Activated CD8-positive, alpha-beta memory T cell treated with anti-CD3 and anti-CD28 coated beads, Interleukin-2, amount 50 U/mL, for 48 hours (primary cell): ENCODE results near the gene CCDC127.
A peak's percentile ranks its signal among the peaks of the same experiment; 100 is the strongest.
"Not testable (repeated sequence)": the region's sequence is repeated elsewhere in the genome, so short reads cannot be mapped to it uniquely, and the experiment has no call there.

Experiments used
- DNase-seq: peaks from one replicate; pipeline ENCODE4 v3.0.0-alpha.2; 2020

CCDC127 gene, protein sequence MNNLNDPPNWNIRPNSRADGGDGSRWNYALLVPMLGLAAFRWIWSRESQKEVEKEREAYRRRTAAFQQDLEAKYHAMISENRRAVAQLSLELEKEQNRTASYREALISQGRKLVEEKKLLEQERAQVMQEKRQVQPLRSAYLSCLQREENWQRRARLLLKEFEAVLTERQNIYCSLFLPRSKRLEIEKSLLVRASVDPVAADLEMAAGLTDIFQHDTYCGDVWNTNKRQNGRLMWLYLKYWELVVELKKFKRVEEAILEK

DNA sequence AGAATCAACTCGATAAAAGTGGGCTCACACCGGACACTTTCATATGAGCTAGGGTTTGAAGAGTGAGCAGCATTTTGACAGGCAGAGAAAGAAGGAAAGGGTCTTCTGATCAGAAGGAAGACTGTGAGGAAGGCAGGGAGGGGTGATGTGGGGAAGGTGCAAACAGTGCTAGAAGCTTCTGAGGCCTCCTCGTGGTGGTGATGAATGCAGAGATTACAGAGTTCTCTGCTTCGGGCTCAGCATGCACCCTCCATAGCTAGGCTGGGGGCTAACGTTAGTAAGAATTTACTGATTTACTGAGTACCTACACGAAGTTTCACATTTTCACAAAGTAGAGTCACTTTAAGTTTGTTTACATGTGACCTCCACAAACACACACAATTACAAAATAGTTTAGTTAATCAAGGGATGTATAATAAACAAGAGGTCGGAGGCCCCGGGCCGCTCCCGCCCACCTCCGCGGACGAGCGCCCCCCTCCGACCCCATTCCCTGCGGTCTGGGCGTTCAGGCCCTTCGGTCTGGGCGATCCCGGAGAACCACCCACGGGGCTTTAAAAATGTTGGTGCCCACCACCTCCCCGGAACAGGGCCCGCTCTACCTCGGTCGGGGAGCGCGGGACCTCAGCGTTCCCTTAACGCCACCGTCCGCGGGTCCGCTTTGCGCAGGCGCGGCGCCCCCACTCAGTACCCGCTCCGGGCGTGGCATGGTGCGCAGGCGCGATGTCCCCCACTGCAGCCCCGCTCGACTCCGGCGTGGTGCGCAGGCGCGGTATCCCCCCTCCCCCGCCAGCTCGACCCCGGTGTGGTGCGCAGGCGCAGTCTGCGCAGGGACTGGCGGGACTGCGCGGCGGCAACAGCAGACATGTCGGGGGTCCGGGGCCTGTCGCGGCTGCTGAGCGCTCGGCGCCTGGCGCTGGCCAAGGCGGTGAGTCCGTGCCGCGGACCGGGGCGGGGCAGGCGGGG, at the start of gene CCDC127, which contains the start of gene SDHA:
Gene CCDC127 (minus strand): TSS at position 660 of the 963 bp plus-strand sequence. CDS start 1,304 bp downstream, outside the sequence.
Gene SDHA (plus strand): TSS at position 827 of the 963 bp plus-strand sequence. CDS start 36 bp downstream, at position 863.
- peak; percentile 100 for DNase-seq

DNA sequence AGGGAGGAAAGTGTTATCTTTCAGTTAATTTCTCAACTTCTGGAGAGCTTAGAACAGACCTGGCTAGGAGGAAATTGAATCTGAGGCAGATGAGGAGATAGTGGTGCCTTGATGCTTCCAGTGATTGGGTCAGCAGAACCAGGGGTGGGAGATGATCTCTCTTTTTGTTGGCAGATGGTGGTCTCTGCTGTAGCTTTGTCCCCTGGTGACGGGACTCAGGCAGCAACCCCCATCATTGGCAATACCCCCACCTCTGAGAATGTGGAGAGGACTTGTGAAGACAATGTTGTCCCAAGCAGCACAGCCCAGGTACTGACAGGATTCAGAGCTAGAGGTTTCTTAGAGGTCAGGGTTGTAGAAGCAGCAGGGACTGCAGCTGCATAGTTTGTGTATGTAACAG, 49.8 kb upstream of the CCDC127 start:
- DNase-seq, result peak; percentile 55

- DNase-seq, result peak; percentile 40
These were observed 48.5 kb upstream of the CCDC127 start for GRCh38 chr5:266311-267026.

DNA sequence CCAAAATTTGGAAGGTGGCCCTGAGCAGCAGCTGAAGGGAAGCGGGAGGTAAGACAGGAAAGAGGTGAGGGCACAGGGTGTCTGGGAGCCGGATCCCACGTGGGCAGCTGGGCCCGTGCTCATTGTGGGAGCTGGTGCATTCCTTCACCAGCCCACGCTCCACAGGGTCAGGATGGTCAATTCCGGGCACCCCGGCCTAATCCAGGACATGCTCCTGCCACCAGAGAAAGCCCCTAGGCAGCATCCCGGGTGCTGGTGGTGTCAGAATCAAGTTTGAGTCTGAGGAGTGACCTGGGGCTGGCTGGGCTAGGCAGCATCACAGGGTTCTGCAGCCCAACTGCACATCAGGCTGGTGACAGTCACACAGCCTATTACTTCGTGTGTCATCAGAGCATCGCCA, 46.4 kb upstream of the CCDC127 start:
- DNase-seq, result peak; percentile 39

DNA sequence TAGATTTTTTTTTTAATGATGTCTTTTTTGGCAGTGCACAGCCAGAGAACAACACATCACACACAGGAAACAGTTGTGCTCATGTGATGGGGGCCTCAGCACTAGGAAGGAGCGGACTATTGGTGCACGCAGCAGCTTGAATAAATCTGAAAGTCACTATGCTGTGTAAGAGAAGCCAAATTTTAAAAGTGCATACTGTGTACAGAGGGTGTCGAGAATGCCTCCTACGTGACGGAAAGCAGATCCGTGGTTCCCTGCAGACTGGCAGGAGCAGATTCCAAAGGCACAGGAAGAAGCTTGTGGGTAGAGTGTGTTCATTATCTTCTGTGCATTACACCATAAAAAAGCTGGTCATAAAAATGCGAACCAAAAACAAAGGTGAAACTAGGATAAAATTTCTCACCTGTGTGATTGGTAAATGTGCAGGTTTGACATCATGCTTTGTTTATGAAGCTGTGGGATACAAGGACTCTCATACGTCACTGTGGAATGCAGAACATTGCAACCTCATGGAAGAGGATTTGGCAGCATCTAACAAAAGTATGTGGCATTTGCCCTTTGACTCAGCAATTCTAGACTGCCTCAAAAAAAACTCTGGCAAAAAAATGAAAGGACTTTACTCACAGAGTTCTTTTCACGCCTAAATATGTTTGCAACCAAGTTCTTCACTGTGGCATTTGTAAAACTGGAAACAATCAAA, 45.5 kb upstream of the CCDC127 start:
- DNase-seq, result not testable (repeated sequence)

- no peak for DNase-seq
These were observed 39.2 kb upstream of the CCDC127 start for GRCh38 chr5:257148-257547.

DNA sequence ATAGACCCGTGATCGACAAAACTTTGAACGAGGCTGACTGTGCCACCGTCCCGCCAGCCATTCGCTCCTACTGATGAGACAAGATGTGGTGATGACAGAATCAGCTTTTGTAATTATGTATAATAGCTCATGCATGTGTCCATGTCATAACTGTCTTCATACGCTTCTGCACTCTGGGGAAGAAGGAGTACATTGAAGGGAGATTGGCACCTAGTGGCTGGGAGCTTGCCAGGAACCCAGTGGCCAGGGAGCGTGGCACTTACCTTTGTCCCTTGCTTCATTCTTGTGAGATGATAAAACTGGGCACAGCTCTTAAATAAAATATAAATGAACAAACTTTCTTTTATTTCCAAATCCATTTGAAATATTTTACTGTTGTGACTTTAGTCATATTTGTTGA, 38.4 kb upstream of the CCDC127 start:
- not testable (repeated sequence) for DNase-seq

DNA sequence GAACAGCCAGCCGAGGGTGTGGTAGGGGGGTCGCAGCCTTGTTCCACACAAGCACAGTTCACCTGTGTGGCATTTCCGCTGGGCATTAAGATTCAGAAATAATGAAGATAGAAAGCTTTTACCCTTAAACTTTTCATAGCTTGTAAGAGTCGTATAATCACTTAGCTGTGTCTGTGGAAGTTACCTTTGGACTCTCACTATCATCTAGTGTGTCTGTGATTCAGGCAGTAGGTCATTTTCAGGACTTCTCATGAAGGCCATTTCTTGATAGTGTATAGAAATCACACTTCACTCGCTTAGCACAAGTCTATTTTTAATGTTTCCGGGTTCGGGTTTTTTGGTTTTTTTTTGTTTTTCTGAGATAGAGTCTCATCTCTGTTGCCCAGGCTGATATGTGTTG, 37.2 kb upstream of the CCDC127 start:
- DNase-seq, result not testable (repeated sequence)

GRCh38 chr5:254322-254721, 36.4 kb upstream of the CCDC127 start:
- DNase-seq, result not testable (repeated sequence)

DNA sequence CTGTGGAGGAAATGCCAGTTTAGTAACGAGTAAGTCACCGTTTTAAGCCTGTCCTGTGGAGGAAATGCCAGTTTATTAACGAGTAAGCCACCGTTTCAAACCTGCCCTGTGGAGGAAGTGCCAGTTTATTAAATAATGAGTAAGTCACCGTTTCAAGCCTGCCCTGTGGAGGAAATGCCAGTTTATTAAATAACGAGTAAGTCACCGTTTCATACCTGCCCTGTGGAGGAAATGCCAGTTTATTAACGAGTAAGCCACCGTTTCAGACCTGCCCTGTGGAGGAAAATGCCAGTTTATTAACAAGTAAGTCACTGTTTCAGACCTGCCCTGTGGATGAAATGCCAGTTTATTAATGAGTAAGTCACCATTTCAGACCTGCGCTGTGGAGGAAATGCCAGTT, 34.6 kb upstream of the CCDC127 start:
- no peak for DNase-seq

- not testable (repeated sequence) for DNase-seq
These were observed 34.0 kb upstream of the CCDC127 start for GRCh38 chr5:251975-252374.

DNA sequence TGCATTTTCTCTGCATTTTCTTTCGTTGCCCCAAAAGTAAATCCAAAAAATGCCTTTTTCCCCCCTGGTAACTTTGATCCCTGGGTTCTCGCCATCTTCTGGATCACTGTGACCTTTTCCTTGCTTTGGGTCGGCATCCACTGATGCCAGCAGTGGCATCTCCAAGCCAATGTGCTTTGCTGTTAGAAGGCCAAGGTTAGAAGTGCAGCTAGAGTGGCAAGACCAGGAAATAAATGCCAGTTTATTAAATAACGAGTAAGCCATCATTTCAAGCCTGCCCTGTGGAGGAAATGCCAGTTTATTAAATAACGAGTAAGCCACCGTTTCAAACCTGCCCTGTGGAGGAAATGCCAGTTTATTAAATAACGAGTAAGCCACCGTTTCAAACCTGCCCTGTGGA, 33.6 kb upstream of the CCDC127 start:
- DNase-seq, result not testable (repeated sequence)

DNA sequence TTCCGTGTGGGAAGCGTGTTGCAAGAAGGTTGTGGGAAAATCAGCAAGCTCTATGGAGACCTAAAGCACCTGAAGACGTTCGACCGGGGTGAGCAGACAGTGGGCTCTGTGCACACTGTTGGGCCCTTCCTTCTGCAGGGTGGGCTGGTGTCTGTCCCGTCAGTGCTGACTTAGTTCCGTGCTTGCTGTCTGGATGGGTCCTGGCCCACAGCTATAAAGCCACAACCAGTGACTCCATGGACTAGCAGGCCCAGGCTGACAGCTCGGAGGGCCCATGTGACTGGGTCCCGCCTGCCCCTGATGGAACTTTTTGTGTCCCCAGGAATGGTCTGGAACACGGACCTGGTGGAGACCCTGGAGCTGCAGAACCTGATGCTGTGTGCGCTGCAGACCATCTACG, 33.1 kb upstream of the CCDC127 start:
- not testable (repeated sequence) for DNase-seq

- not testable (repeated sequence) for DNase-seq
These were observed 32.4 kb upstream of the CCDC127 start for GRCh38 chr5:250396-250795.

GRCh38 chr5:245717-246116, 27.8 kb upstream of the CCDC127 start:
- DNase-seq, result not testable (repeated sequence)

- peak; percentile 59 for DNase-seq
These were observed 25.9 kb upstream of the CCDC127 start for GRCh38 chr5:243683-244367.

- not testable (repeated sequence) for DNase-seq
These were observed 23.2 kb upstream of the CCDC127 start for GRCh38 chr5:241045-241669.

DNA sequence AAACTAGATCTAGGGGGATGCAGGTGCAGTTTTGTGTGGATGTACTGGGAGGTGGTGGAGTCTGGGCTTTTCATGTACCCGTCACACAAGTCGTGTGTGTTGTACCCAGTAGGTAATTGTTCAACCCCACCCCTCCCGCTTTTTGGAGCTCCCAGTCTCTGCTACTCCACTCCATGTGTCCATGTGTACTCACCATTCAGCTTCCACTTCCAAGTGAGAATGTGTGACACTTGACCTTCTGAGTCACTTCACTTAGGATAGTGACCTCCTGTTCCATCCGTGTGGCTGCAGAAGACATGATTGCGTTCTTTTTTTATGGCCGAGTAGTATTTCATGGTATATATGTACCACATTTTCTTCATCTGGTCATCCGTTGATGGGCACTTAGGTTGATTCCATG, 22.6 kb upstream of the CCDC127 start:
- not testable (repeated sequence) for DNase-seq

DNA sequence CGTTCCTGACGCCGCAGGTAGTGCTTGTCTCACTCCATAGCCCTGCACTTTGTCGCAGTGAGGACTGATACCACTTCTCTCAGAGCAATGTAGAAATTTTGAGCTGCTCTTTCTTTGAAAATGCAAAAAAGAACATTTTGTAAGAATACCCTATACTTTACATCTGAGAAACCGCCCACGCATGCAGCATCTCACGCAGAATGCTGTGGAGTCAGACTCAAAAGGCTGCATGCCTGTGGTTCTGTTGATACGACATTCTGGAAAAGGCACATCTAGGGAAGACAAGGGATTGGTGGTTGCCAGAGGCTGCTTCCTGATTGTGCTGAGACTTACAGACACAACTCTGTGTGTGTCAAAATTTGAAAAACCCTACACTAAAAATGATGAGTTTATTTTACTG, 20.0 kb upstream of the CCDC127 start:
- DNase-seq, result peak; percentile 22

DNA sequence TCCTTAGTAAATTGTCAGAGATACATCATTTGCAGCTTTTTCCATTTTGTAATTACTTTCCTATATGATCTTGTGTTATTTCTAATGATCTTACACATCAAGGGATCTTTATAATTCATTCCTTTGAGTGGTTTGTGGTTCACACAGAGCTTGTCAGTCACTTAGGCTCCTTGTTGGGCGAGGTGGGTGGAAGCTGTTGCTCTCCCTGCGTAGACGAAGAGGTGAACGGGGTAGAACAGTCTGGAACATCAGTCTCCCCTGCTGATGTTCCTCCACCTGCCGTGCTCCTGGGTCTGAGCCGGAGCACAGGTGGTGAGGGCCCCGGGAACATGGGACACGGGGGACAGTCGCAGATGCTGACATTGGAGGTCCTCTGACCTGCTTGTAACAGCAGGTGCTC, 17.6 kb upstream of the CCDC127 start:
- peak; percentile 17 for DNase-seq

- DNase-seq, result no peak
These were observed 16.5 kb upstream of the CCDC127 start for GRCh38 chr5:234450-234849.
